IPS-18a (cell line): Measurements from ENCODE around the gene GADD45GIP1.
A peak's percentile ranks its signal among the peaks of the same experiment; 100 is the strongest.
"Not testable (repeated sequence)": the region's sequence is repeated elsewhere in the genome, so short reads cannot be mapped to it uniquely, and the experiment has no call there.

Experiments
- H3K27ac ChIP-seq: one replicate; pipeline ENCODE4 v1.5.1; 2013; ENCODE audit warnings: low read length
- H3K27me3 ChIP-seq: one replicate; pipeline ENCODE4 v1.6.1; 2013; ENCODE audit warnings: mild to moderate bottlenecking, low read length; ENCODE audit not compliant: control insufficient read depth, insufficient read depth
- H3K36me3 ChIP-seq: one replicate; pipeline ENCODE4 v1.6.1; 2013; ENCODE audit warnings: low read depth, low read length; ENCODE audit not compliant: control insufficient read depth
- H3K4me1 ChIP-seq: one replicate; pipeline ENCODE4 v1.6.1; 2013; ENCODE audit warnings: low read depth, low read length; ENCODE audit not compliant: control insufficient read depth
- H3K4me3 ChIP-seq: one replicate; pipeline ENCODE4 v1.5.1; 2013; ENCODE audit warnings: low read length
- H3K9ac ChIP-seq: one replicate; pipeline ENCODE4 v1.6.1; 2013; ENCODE audit warnings: mild to moderate bottlenecking, low read length, moderate library complexity
- H3K9me3 ChIP-seq: one replicate; pipeline ENCODE4 v1.6.1; 2013; ENCODE audit warnings: low read depth, low read length; ENCODE audit not compliant: control insufficient read depth

GADD45GIP1 gene

GRCh38 chr19:12985049-12985776 lies 28.2 kb upstream of the GADD45GIP1 start:
- Histone ChIP-seq H3K27ac (no peak overlapping the region), H3K36me3 (no peaks in the 10 kb centered on the region), H3K9ac (no peak overlapping the region)

GRCh38 chr19:12984683-12985048 lies 27.6 kb upstream of the GADD45GIP1 start:
- Histone ChIP-seq H3K27me3 (peaks cover 78% of the 10 kb centered on the region), H3K4me3 (no peak overlapping the region), H3K9me3 (no peaks in the 10 kb centered on the region), H3K27ac (no peak overlapping the region), H3K9ac (no peak overlapping the region), H3K4me1 (no peaks in the 10 kb centered on the region), H3K36me3 (no peaks in the 10 kb centered on the region)

More at GRCh38 chr19:12985049-12985776, 28.2 kb upstream of the GADD45GIP1 start:
- Histone ChIP-seq H3K9me3 (no peaks in the 10 kb centered on the region), H3K27me3 (peaks cover 84% of the 10 kb centered on the region), H3K4me1 (no peaks in the 10 kb centered on the region), H3K4me3 (no peak overlapping the region)

GRCh38 chr19:12984143-12984627 lies 27.2 kb upstream of the GADD45GIP1 start:
- no peaks in the 10 kb centered on the region for H3K4me1 ChIP-seq
- no peak overlapping the region for H3K9ac ChIP-seq

GRCh38 chr19:12983542-12984142 lies 26.6 kb upstream of the GADD45GIP1 start:
- H3K27ac ChIP-seq = no peak overlapping the region
- peaks cover 71% of the 10 kb centered on the region for H3K27me3 ChIP-seq
- peak overlapping the region; percentile 42 for H3K4me3 ChIP-seq
- no peaks in the 10 kb centered on the region for H3K4me1 ChIP-seq
- no peaks in the 10 kb centered on the region for H3K9me3 ChIP-seq
- H3K9ac ChIP-seq = peak overlapping the region; percentile 40
- no peaks in the 10 kb centered on the region for H3K36me3 ChIP-seq

More at GRCh38 chr19:12984143-12984627, 27.2 kb upstream of the GADD45GIP1 start:
- H3K4me3 ChIP-seq = no peak overlapping the region
- H3K27ac ChIP-seq = no peak overlapping the region
- peaks cover 74% of the 10 kb centered on the region for H3K27me3 ChIP-seq
- no peaks in the 10 kb centered on the region for H3K36me3 ChIP-seq
- no peaks in the 10 kb centered on the region for H3K9me3 ChIP-seq

- no peaks in the 10 kb centered on the region for H3K36me3 ChIP-seq
- H3K4me3 ChIP-seq = peak overlapping the region; percentile 42
- no peak overlapping the region for H3K27ac ChIP-seq
- no peaks in the 10 kb centered on the region for H3K4me1 ChIP-seq
- peaks cover 66% of the 10 kb centered on the region for H3K27me3 ChIP-seq
- peak overlapping the region; percentile 40 for H3K9ac ChIP-seq
- no peaks in the 10 kb centered on the region for H3K9me3 ChIP-seq
Measured at GRCh38 chr19:12983091-12983490, 26.1 kb upstream of the GADD45GIP1 start.

GRCh38 chr19:12982648-12983047 lies 25.6 kb upstream of the GADD45GIP1 start:
- Histone ChIP-seq H3K4me3 (no peak overlapping the region), H3K27ac (no peak overlapping the region), H3K27me3 (peaks cover 62% of the 10 kb centered on the region), H3K4me1 (no peaks in the 10 kb centered on the region), H3K9me3 (no peaks in the 10 kb centered on the region), H3K9ac (no peak overlapping the region), H3K36me3 (no peaks in the 10 kb centered on the region)

GRCh38 chr19:12979974-12980373 lies 23.0 kb upstream of the GADD45GIP1 start:
- Histone ChIP-seq H3K36me3 (no peaks in the 10 kb centered on the region), H3K27me3 (peaks cover 35% of the 10 kb centered on the region), H3K9ac (no peak overlapping the region), H3K27ac (no peak overlapping the region), H3K4me1 (no peaks in the 10 kb centered on the region), H3K4me3 (no peak overlapping the region), H3K9me3 (no peaks in the 10 kb centered on the region)

GRCh38 chr19:12976109-12976508 lies 19.1 kb upstream of the GADD45GIP1 start:
- H3K27ac ChIP-seq, H3K9ac ChIP-seq, H3K4me3 ChIP-seq, H3K27me3 ChIP-seq, H3K4me1 ChIP-seq, H3K36me3 ChIP-seq, H3K9me3 ChIP-seq: not testable (repeated sequence)

GRCh38 chr19:12975221-12975741 lies 18.3 kb upstream of the GADD45GIP1 start:
- Histone ChIP-seq H3K9me3 (no peaks in the 10 kb centered on the region), H3K27me3 (no peaks in the 10 kb centered on the region), H3K4me3 (no peak overlapping the region), H3K4me1 (no peaks in the 10 kb centered on the region), H3K36me3 (no peaks in the 10 kb centered on the region), H3K27ac (no peak overlapping the region), H3K9ac (no peak overlapping the region)

GRCh38 chr19:12974301-12975220 lies 17.5 kb upstream of the GADD45GIP1 start:
- Histone ChIP-seq H3K4me1 (no peaks in the 10 kb centered on the region), H3K27me3 (no peaks in the 10 kb centered on the region), H3K4me3 (no peak overlapping the region), H3K9me3 (no peaks in the 10 kb centered on the region), H3K9ac (no peak overlapping the region), H3K27ac (no peak overlapping the region), H3K36me3 (no peaks in the 10 kb centered on the region)

GRCh38 chr19:12973236-12973635 lies 16.2 kb upstream of the GADD45GIP1 start:
- H3K4me3 ChIP-seq = no peak overlapping the region
- no peaks in the 10 kb centered on the region for H3K9me3 ChIP-seq
- no peaks in the 10 kb centered on the region for H3K4me1 ChIP-seq
- no peaks in the 10 kb centered on the region for H3K36me3 ChIP-seq
- H3K27ac ChIP-seq = no peak overlapping the region
- H3K9ac ChIP-seq = no peak overlapping the region
- H3K27me3 ChIP-seq = no peaks in the 10 kb centered on the region
